ENCODE data around the gene OIT3.

- no peak for TF ChIP-seq POLR2A (IDR thresholded peaks at IDR 0.05; ENCODE audit: low read depth, low read length)
- no peak for TF ChIP-seq CTCF (conservative IDR thresholded peaks at IDR 0.05; ENCODE audit: low read depth, low read length)
- no peak for TF ChIP-seq RAD21 (IDR thresholded peaks at IDR 0.05; ENCODE audit: low read length)
- TF ChIP-seq USF2 (IDR thresholded peaks at IDR 0.05; ENCODE audit: low read depth, low read length), result no peak
- no peak for TF ChIP-seq MXI1 (IDR thresholded peaks at IDR 0.05; ENCODE audit: borderline replicate concordance, low read depth, low read length)
- TF ChIP-seq FOS (IDR thresholded peaks at IDR 0.05; ENCODE audit: low read depth, low read length), result no peak
- TF ChIP-seq SMC3 (IDR thresholded peaks at IDR 0.05; ENCODE audit: low read depth, low read length), result no peak
- no peak for TF ChIP-seq RFX5 (IDR thresholded peaks at IDR 0.05; ENCODE audit: low read depth, low read length)
- no peak for TF ChIP-seq CEBPB (IDR thresholded peaks at IDR 0.05; ENCODE audit: low read depth, low read length)
These were observed 17.2 kb downstream of the OIT3 start for GRCh38 chr10:72910705-72911104.
